H1 (cell line): ENCODE data around the gene STAU1. TPM values are rescaled to one million over a fixed set of nuclear protein-coding genes. Genes with fewer than 3 reads are reported as not detected.

ENCODE experiments used
- HDAC2 ChIP-seq, 2 experiments: fragments of 300-600 bp in 1 of 2; sonication (generic) in 1 of 2; IDR thresholded peaks; 2 replicates each; pipeline ENCODE4 v1.6.1; 2011 to 2012; ENCODE audit warnings: low read depth in 2 of 2, low read length in 2 of 2, mild to moderate bottlenecking in 2 of 2, moderate library complexity in 2 of 2, borderline replicate concordance in 1 of 2, inconsistent platforms in 1 of 2
- NANOG ChIP-seq: IDR thresholded peaks from 2 replicates; pipeline ENCODE4 v1.6.1; 2011; ENCODE audit warnings: low read length, low read depth, mild to moderate bottlenecking, inconsistent platforms; ENCODE audit not compliant: insufficient read depth, poor library complexity, severe bottlenecking
- polyA plus RNA-seq, 7 experiments: library from polyadenylated mRNA; depleted of rRNA in 3 of 7; stranded (reverse) in 5 of 7; unstranded in 2 of 7; fragments of >200 nt in 5 of 7; fragments of 200-250 nt in 2 of 7; gene quantifications; 1 replicate in 5 of 7; 2 replicates in 1 of 7; 4 replicates in 1 of 7; pipeline versions ENCODE4 v1.2.1 to v1.2.3, GENCODE V29; 2011 to 2013; ENCODE audit warnings: missing spikeins in 2 of 7, mixed read lengths in 2 of 7
- total RNA-seq: library from RNA; stranded (reverse); fragmentation: NEBNext Ultra II Directional; extraction: Animal tissue kit (Norgen Biotek cat#: 25700); gene quantifications from 2 replicates; pipeline ENCODE4 v1.2.1, GENCODE V29; 2021

STAU1 gene
- total and polyA plus RNA-seq, 2 of the 8 experiments (the other 6 are each of a cell fraction or from before 2014, with no cell fraction given): 41.4 to 107 TPM

- TF ChIP-seq NANOG (no peak), HDAC2 (IDR thresholded peaks at IDR 0.05; ENCODE audit: borderline replicate concordance in 1 of 2, low read depth in 2 of 2, low read length in 2 of 2) (no peak)
Measured at GRCh38 chr20:49140411-49140810, 47.7 kb downstream of the STAU1 start (continued).
